GM19328 (cell line): ENCODE results near the gene CA10.

Experiments
- ATAC-seq: cut with Tn5 transposase; IDR thresholded peaks from one replicate; pipeline ENCODE4 v1.9.1; 2021; ENCODE audit warnings: mild to moderate bottlenecking, moderate library complexity; ENCODE audit not compliant: unreplicated experiment

The CA10 gene

GRCh38 chr17:51820766-51821165 is 337.7 kb downstream of the CA10 start:
- no peak for ATAC-seq

- ATAC-seq, result no peak
Measured at GRCh38 chr17:51820252-51820651, 338.3 kb downstream of the CA10 start.

GRCh38 chr17:51819341-51820219 is 338.9 kb downstream of the CA10 start:
- ATAC-seq, result no peak

- ATAC-seq, result no peak
Measured at GRCh38 chr17:51818777-51819176, 339.7 kb downstream of the CA10 start.

GRCh38 chr17:51817955-51818354 is 340.6 kb downstream of the CA10 start:
- no peak for ATAC-seq

- no peak for ATAC-seq
Measured at GRCh38 chr17:51817117-51817516, 341.4 kb downstream of the CA10 start.

GRCh38 chr17:51815097-51815496 is 343.4 kb downstream of the CA10 start:
- no peak for ATAC-seq

GRCh38 chr17:51814521-51814920 is 344.0 kb downstream of the CA10 start:
- no peak for ATAC-seq

GRCh38 chr17:51813784-51814174 is 344.7 kb downstream of the CA10 start:
- ATAC-seq, result no peak

GRCh38 chr17:51813140-51813783 is 345.3 kb downstream of the CA10 start:
- ATAC-seq, result no peak

GRCh38 chr17:51807460-51807859 is 351.1 kb downstream of the CA10 start:
- ATAC-seq, result no peak

- ATAC-seq, result no peak
Measured at GRCh38 chr17:51805765-51806164, 352.7 kb downstream of the CA10 start.

GRCh38 chr17:51805185-51805584 is 353.3 kb downstream of the CA10 start:
- ATAC-seq, result no peak

- ATAC-seq, result no peak
Measured at GRCh38 chr17:51803161-51803560, 355.4 kb downstream of the CA10 start.

- no peak for ATAC-seq
Measured at GRCh38 chr17:51802544-51802943, 356.0 kb downstream of the CA10 start.

GRCh38 chr17:51801626-51802025 is 356.9 kb downstream of the CA10 start:
- ATAC-seq, result no peak

GRCh38 chr17:51799981-51800380 is 358.5 kb downstream of the CA10 start:
- ATAC-seq, result no peak

- ATAC-seq, result no peak
Measured at GRCh38 chr17:51799240-51799639, 359.3 kb downstream of the CA10 start.

- no peak for ATAC-seq
Measured at GRCh38 chr17:51797150-51797549, 361.4 kb downstream of the CA10 start.

GRCh38 chr17:51796026-51796425 is 362.5 kb downstream of the CA10 start:
- no peak for ATAC-seq

- ATAC-seq, result no peak
Measured at GRCh38 chr17:51795401-51795800, 363.1 kb downstream of the CA10 start.

GRCh38 chr17:51794466-51794865 is 364.0 kb downstream of the CA10 start:
- no peak for ATAC-seq
